ENCODE data around the gene AFF3.

The AFF3 gene

DNA sequence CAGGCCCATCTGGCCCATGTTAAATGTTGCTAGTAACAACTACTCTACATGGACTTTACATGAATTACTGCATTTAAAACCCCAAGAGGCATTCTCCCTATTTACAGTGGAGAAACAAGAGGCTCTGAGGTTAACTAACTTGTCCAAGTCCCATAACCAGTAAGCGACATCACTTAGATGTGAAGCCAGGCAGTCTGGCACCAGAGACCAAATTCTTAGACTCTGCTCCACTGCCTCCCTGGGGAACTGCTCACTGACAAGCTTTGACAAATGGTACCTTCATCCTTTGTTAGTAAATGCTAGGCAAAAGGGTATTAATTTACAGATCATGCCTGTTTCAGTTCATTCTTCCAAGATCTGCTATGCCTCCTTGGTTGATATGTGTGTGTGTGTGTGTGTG is 124.8 kb downstream of the AFF3 start:
- H3K4me1 ChIP-seq (ENCODE audit: insufficient read depth, poor library complexity, severe bottlenecking) = peaks cover 10% of the 10 kb centered on the region
- no peak overlapping the region for H3K4me3 ChIP-seq (ENCODE audit: severe bottlenecking)
- no peaks in the 10 kb centered on the region for H3K9me3 ChIP-seq (ENCODE audit: severe bottlenecking)
- H3K27me3 ChIP-seq (ENCODE audit: insufficient read depth, poor library complexity, severe bottlenecking) = no peaks in the 10 kb centered on the region
- H3K36me3 ChIP-seq (ENCODE audit: low read depth) = no peaks in the 10 kb centered on the region
- DNase-seq (ENCODE audit: low spot score) (no peak), ATAC-seq (ENCODE audit: low read depth) (no peak)
- no peak overlapping the region for H3K27ac ChIP-seq (ENCODE audit: poor library complexity, severe bottlenecking)
- TF ChIP-seq, protein P1, sequence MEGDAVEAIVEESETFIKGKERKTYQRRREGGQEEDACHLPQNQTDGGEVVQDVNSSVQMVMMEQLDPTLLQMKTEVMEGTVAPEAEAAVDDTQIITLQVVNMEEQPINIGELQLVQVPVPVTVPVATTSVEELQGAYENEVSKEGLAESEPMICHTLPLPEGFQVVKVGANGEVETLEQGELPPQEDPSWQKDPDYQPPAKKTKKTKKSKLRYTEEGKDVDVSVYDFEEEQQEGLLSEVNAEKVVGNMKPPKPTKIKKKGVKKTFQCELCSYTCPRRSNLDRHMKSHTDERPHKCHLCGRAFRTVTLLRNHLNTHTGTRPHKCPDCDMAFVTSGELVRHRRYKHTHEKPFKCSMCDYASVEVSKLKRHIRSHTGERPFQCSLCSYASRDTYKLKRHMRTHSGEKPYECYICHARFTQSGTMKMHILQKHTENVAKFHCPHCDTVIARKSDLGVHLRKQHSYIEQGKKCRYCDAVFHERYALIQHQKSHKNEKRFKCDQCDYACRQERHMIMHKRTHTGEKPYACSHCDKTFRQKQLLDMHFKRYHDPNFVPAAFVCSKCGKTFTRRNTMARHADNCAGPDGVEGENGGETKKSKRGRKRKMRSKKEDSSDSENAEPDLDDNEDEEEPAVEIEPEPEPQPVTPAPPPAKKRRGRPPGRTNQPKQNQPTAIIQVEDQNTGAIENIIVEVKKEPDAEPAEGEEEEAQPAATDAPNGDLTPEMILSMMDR (IDR thresholded peaks at IDR 0.05; ENCODE audit: poor library complexity, severe bottlenecking) = no peak

DNA sequence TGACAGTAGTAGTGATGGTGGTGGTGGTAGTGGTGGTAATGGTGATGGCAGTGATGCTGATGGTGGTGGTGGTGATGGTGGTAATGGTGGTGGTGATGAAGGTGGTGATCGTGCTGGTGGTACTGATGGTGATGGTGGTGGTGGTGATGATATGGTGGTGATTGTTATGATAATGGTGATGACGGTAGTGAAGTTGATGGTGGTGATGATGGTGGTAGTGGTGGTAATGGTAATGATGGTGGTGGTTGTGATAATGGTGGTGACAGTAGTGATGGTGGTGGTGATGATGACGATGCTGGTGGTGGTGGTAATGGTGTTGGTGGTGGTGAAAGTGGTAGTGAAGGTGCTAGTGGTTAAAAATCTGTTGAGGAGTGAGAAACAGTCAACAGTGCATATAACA is 125.6 kb downstream of the AFF3 start:
- H3K36me3 ChIP-seq (ENCODE audit: low read depth) = no peaks in the 10 kb centered on the region
- no peak for ATAC-seq (ENCODE audit: low read depth)
- no peak overlapping the region for H3K4me3 ChIP-seq (ENCODE audit: severe bottlenecking)
- no peak overlapping the region for H3K27ac ChIP-seq (ENCODE audit: poor library complexity, severe bottlenecking)
- no peaks in the 10 kb centered on the region for H3K9me3 ChIP-seq (ENCODE audit: severe bottlenecking)
- TF ChIP-seq, protein P1 (IDR thresholded peaks at IDR 0.05; ENCODE audit: poor library complexity, severe bottlenecking) = no peak
- peaks cover 10% of the 10 kb centered on the region for H3K4me1 ChIP-seq (ENCODE audit: insufficient read depth, poor library complexity, severe bottlenecking)
- no peaks in the 10 kb centered on the region for H3K27me3 ChIP-seq (ENCODE audit: insufficient read depth, poor library complexity, severe bottlenecking)
- DNase-seq (ENCODE audit: low spot score) = no peak

DNA sequence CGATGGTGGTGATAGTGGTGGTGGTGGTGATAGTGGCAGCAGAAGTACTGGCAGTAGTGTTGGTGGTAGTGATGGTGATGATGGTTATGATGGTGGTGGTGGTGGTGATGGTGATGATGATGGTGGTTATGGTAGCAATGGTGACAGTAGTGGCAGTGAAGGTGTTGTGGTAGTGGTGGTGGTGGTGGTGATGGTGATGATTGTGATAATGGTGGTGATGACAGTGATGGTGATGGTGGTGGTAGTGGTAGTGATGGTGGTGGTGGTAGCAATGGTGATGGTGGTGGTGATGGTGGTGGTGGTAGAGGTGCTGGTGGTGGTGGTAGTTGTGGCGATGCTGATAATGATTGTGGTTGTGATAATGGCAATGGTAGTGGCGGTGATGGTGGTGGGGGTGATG is 126.5 kb downstream of the AFF3 start:
- Histone ChIP-seq H3K27ac (ENCODE audit: poor library complexity, severe bottlenecking) (no peak overlapping the region), H3K4me1 (ENCODE audit: insufficient read depth, poor library complexity, severe bottlenecking) (peaks cover 10% of the 10 kb centered on the region), H3K4me3 (ENCODE audit: severe bottlenecking) (no peak overlapping the region), H3K36me3 (ENCODE audit: low read depth) (no peaks in the 10 kb centered on the region), H3K9me3 (ENCODE audit: severe bottlenecking) (no peaks in the 10 kb centered on the region), H3K27me3 (ENCODE audit: insufficient read depth, poor library complexity, severe bottlenecking) (no peaks in the 10 kb centered on the region)
- TF ChIP-seq, protein P1 (IDR thresholded peaks at IDR 0.05; ENCODE audit: poor library complexity, severe bottlenecking) = no peak
- DNase-seq (ENCODE audit: low spot score) (no peak), ATAC-seq (ENCODE audit: low read depth) (no peak)

DNA sequence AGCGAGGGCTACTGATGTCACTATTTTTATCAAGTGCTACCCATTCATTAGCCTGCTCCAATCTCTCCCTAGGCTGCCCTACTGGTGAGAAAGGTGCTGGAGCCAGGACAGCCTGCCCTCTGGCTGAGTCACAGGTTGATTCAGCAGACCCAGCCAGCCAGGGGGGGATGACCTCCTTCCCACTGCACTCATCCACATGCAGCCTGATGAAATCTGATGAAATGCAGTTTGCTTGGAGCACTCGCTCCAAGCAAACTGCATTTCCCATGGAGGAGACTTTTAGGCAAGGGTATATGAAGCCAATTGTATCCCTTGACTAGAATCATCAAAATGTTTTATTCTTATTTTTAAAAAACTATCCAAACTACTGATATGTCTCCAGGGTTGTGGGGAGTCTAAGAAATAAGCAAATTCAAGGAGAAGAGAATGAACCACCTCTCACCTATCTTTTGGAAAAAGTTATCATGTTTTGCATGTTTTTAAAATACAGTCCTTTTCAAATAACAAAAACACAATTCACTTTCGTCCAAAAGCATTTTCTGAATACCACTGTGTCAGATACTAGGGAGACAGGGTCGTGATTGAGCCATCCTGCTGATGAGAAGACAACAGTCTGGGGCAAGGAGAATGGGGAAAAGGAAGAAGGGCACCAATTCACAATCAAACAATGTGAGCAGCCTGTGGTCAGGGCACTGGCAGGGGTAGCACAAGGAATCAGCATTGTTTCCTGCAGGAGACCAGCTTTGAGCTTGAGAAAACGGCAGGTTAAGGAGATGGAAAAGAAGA is 128.3 kb downstream of the AFF3 start:
- TF ChIP-seq, protein P1 (IDR thresholded peaks at IDR 0.05; ENCODE audit: poor library complexity, severe bottlenecking) = no peak
- ATAC-seq (ENCODE audit: low read depth) = peak; percentile 100
- H3K4me1 ChIP-seq (ENCODE audit: insufficient read depth, poor library complexity, severe bottlenecking) = peaks cover 10% of the 10 kb centered on the region
- H3K27me3 ChIP-seq (ENCODE audit: insufficient read depth, poor library complexity, severe bottlenecking) = no peaks in the 10 kb centered on the region
- H3K36me3 ChIP-seq (ENCODE audit: low read depth) = no peaks in the 10 kb centered on the region
- H3K27ac ChIP-seq (ENCODE audit: poor library complexity, severe bottlenecking) = no peak overlapping the region
- H3K9me3 ChIP-seq (ENCODE audit: severe bottlenecking) = no peaks in the 10 kb centered on the region
- peak; percentile 79 for DNase-seq (ENCODE audit: low spot score)
- H3K4me3 ChIP-seq (ENCODE audit: severe bottlenecking) = no peak overlapping the region

DNA sequence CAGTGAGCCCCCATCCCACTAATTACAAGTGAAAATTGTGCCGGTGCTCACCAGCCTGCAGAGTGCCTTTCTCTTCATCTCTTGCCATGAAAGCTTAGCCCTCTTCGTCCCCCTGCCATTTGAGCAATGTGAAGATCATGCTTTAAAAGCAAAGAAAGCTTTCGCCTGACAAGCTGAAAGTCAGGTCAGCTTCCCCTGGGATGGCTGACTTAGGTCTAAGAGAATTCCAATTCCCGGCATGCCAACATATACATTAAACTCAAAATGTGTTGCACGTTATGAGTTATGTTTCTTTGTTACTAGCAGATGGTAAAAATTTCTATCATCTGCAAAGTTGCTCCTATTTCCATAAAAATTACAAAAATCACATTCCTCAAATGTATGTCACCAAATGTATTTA is 129.8 kb downstream of the AFF3 start:
- H3K4me3 ChIP-seq (ENCODE audit: severe bottlenecking) = no peak overlapping the region
- no peak for ATAC-seq (ENCODE audit: low read depth)
- TF ChIP-seq, protein P1 (IDR thresholded peaks at IDR 0.05; ENCODE audit: poor library complexity, severe bottlenecking) = no peak

More for the DNA sequence above, 129.8 kb downstream of the AFF3 start:
- no peaks in the 10 kb centered on the region for H3K27me3 ChIP-seq (ENCODE audit: insufficient read depth, poor library complexity, severe bottlenecking)
- H3K36me3 ChIP-seq (ENCODE audit: low read depth) = no peaks in the 10 kb centered on the region
- H3K4me1 ChIP-seq (ENCODE audit: insufficient read depth, poor library complexity, severe bottlenecking) = peaks cover 10% of the 10 kb centered on the region
- DNase-seq (ENCODE audit: low spot score) = no peak
- no peaks in the 10 kb centered on the region for H3K9me3 ChIP-seq (ENCODE audit: severe bottlenecking)
- no peak overlapping the region for H3K27ac ChIP-seq (ENCODE audit: poor library complexity, severe bottlenecking)

All from RWPE2 (cell line).